ENCODE measurements around the gene GPC5. TPM values are rescaled to one million over a fixed set of nuclear protein-coding genes. Genes with fewer than 3 reads are reported as not detected.

Gene GPC5
- total and polyA plus RNA-seq, 2 of the 13 experiments (the other 11 are each of a cell fraction or from before 2014, with no cell fraction given): 0.02 to 0.07 TPM

DNA sequence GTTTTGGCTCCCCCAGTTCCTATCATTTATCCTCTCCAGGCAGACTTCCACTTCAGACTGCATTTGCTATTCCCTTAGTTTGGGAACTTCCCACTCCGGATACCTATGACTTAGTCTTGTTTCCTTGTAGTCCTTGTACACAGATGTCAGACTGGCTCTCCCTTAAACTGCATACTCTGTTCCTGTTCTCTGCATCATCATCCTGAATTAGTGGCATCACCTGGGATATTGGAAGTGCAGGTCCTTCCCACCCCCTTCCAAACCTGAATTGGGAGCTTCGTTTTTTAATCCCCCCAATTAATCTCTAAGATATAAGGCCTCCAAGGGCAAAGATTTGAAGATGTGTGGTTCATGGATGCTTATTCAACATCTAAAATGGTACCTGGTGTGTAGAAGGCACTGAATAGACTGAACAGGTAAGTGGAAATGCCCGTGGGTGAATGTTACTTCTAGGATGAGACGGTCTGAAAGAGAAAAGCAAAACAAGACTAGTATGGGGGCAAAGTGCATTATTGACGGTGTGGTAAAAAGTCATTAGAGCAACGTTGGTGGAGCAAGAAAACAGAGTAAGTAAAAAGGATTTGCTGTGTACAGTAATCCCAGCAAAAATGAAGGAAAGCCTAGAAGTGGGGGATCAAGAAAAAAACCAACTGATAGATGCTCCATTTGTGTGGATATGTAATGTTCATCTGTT, 41.4 kb upstream of the GPC5 start (continued):
- TF ChIP-seq, protein P1, sequence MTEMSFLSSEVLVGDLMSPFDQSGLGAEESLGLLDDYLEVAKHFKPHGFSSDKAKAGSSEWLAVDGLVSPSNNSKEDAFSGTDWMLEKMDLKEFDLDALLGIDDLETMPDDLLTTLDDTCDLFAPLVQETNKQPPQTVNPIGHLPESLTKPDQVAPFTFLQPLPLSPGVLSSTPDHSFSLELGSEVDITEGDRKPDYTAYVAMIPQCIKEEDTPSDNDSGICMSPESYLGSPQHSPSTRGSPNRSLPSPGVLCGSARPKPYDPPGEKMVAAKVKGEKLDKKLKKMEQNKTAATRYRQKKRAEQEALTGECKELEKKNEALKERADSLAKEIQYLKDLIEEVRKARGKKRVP (CRISPR knock-in tag; IDR thresholded peaks at IDR 0.05): no peak; a peak in 1 of 4 replicates
- TF ChIP-seq NRL (CRISPR knock-in tag; IDR thresholded peaks at IDR 0.05; ENCODE audit: borderline replicate concordance): no peak
- peak; percentile 63; the same call in 1 of the 2 replicates for TF ChIP-seq PAF1 (CRISPR knock-in tag; IDR thresholded peaks at IDR 0.05)
- TF ChIP-seq TARDBP (CRISPR knock-in tag; IDR thresholded peaks at IDR 0.05): peak; percentile 45; the same call in 1 of the 2 replicates
- TF ChIP-seq MBD4 (IDR thresholded peaks at IDR 0.05; ENCODE audit: borderline replicate concordance, low read length): peak; percentile 88; the same call in 1 of the 2 replicates
- 0 out of 2 replicates have a peak, but pooled peaks have one; percentile 34 for TF ChIP-seq NFIC (IDR thresholded peaks at IDR 0.05; ENCODE audit: low read length)

DNA sequence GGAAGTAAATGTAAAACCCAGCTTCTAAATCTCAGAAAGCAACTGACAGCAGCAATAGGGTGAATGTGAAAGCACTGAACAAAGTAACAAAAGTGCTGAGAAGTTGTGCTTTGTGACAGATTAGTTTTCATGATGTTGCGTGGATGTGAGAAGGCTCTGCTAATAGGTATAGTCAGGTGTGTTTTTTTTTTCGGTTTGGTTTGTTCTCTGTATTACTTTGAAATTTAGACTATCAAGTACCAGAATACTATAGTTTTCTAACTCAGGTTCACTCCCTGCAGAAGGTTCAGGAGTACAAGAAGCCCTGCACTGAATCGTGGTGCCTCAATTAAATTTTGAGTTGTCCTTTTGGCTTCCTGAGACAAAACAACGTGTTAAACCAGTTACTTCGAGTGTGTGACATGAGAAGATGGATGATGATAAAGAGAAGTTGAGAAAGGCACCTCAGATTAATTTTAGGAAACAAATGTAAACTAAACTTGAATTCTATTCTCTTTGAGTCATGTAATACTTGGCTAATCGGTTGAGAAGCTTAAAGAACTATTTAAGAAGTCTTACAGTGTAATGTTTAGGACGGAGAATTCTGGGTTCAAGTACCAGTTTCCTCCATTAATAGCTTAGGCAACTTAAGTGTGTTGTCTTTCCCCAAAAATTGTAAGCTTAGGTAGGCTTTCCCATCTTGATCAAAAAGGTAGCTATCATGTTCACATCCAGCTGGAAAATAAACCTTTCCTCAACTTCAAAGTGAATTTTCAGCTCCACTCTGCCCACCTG, 40.6 kb upstream of the GPC5 start:
- ChIA-PET CTCF (ENCODE audit: low intra/inter-chr PET ratio, low total read pairs) (no interaction called here), POLR2A (interaction anchor here (0.9 kb wide), 1 partner anchor 12 kb away, joined by 3 read pairs; no protein-coding TSS in a partner anchor)
- no peak overlapping the region for H3K9ac ChIP-seq (ENCODE audit: insufficient read depth, low read depth, low read length)
- peaks cover 100% of the 10 kb centered on the region for H3K4me1 ChIP-seq (ENCODE audit: insufficient read depth, low read length)
- DNase-seq (ENCODE audit: low spot score): no peak
- no peak overlapping the region for H2AFZ ChIP-seq (ENCODE audit: low read length)
- H4K20me1 ChIP-seq (ENCODE audit: insufficient read depth, low read length): peaks cover 41% of the 10 kb centered on the region
- H3K36me3 ChIP-seq (replicated peaks in 1 of 2; ENCODE audit: control insufficient read depth in 1 of 2, insufficient read depth in 2 of 2, low read length in 2 of 2): peaks cover 3 to 32% of the 10 kb centered on the region in 2 experiments
- H3K27ac ChIP-seq (ENCODE audit: extremely low read length, insufficient read depth, low read length): peak overlapping the region; percentile 32
- no TSS peak for BruUV-seq (replicated peaks)
- H3K4me2 ChIP-seq (ENCODE audit: low read depth, low read length): no peak overlapping the region
- in situ Hi-C loops (cut with HindIII; ENCODE audit: extremely low pct_ligation_motif_present, low pct_unique_long_range_greater_than_20kb) (no loop called here), intact Hi-C loops (cut with micrococcal nuclease; ENCODE audit: unreplicated experiment) (no loop called here)
- no peak for FAIRE-seq
- H3K27me3 ChIP-seq (ENCODE audit: control insufficient read depth in 1 of 2, insufficient read depth in 2 of 2, low read length in 2 of 2): no peaks in the 10 kb centered on the region
- H3K79me2 ChIP-seq (ENCODE audit: insufficient read depth, low read length): peaks cover 5% of the 10 kb centered on the region
- 77% methylated on average over 7 of the region's 7 CpGs for WGBS (ENCODE audit: low lambda C conversion rate)
- H3K9me3 ChIP-seq (ENCODE audit: low read length): no peaks in the 10 kb centered on the region
- ATAC-seq: peak; percentile 2; the same call in 2 of the 3 replicates
- H3K4me3 ChIP-seq (replicated peaks in 1 of 3; ENCODE audit: insufficient read depth in 1 of 3, low read depth in 2 of 3, low read length in 3 of 3): no peak overlapping the region
- TF ChIP-seq ZNF138 (CRISPR knock-in tag; IDR thresholded peaks at IDR 0.05; ENCODE audit: low read depth) (no peak), POLR2A (IDR thresholded peaks at IDR 0.05; ENCODE audit: insufficient read depth in 1 of 2, low read depth in 2 of 2, low read length in 2 of 2) (peak in 1 of 2 experiments; percentile 41; a peak in 2 of 4 replicates), AGO2 (optimal IDR thresholded peaks at IDR 0.05; ENCODE audit: low read depth, low read length) (peak; percentile 91), ZNF781 (CRISPR knock-in tag; IDR thresholded peaks at IDR 0.05; ENCODE audit: borderline replicate concordance, not compliant biosample characterization) (no peak), RBM22 (optimal IDR thresholded peaks at IDR 0.05; ENCODE audit: low read length) (peak; percentile 94)
- TF ChIP-seq, protein P2, sequence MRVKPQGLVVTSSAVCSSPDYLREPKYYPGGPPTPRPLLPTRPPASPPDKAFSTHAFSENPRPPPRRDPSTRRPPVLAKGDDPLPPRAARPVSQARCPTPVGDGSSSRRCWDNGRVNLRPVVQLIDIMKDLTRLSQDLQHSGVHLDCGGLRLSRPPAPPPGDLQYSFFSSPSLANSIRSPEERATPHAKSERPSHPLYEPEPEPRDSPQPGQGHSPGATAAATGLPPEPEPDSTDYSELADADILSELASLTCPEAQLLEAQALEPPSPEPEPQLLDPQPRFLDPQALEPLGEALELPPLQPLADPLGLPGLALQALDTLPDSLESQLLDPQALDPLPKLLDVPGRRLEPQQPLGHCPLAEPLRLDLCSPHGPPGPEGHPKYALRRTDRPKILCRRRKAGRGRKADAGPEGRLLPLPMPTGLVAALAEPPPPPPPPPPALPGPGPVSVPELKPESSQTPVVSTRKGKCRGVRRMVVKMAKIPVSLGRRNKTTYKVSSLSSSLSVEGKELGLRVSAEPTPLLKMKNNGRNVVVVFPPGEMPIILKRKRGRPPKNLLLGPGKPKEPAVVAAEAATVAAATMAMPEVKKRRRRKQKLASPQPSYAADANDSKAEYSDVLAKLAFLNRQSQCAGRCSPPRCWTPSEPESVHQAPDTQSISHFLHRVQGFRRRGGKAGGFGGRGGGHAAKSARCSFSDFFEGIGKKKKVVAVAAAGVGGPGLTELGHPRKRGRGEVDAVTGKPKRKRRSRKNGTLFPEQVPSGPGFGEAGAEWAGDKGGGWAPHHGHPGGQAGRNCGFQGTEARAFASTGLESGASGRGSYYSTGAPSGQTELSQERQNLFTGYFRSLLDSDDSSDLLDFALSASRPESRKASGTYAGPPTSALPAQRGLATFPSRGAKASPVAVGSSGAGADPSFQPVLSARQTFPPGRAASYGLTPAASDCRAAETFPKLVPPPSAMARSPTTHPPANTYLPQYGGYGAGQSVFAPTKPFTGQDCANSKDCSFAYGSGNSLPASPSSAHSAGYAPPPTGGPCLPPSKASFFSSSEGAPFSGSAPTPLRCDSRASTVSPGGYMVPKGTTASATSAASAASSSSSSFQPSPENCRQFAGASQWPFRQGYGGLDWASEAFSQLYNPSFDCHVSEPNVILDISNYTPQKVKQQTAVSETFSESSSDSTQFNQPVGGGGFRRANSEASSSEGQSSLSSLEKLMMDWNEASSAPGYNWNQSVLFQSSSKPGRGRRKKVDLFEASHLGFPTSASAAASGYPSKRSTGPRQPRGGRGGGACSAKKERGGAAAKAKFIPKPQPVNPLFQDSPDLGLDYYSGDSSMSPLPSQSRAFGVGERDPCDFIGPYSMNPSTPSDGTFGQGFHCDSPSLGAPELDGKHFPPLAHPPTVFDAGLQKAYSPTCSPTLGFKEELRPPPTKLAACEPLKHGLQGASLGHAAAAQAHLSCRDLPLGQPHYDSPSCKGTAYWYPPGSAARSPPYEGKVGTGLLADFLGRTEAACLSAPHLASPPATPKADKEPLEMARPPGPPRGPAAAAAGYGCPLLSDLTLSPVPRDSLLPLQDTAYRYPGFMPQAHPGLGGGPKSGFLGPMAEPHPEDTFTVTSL (CRISPR knock-in tag; IDR thresholded peaks at IDR 0.05; ENCODE audit: borderline replicate concordance): no peak

All from HepG2 (cell line).